H1 (cell line): Measurements from ENCODE around the gene H6PD.

Experiments used
- CEBPB ChIP-seq: IDR thresholded peaks from 2 replicates; pipeline ENCODE4 v1.6.1; 2012; ENCODE audit warnings: low read depth, low read length
- CTCF ChIP-seq, 3 experiments: IDR thresholded peaks; 1 replicate in 2 of 3; 2 replicates in 1 of 3; pipeline versions ENCODE4 v1.5.1 to v1.6.1; 2011; ENCODE audit warnings: low read length in 3 of 3, mild to moderate bottlenecking in 3 of 3, inconsistent platforms in 2 of 3, low read depth in 1 of 3, moderate library complexity in 1 of 3; ENCODE audit not compliant: insufficient read depth in 1 of 3; ENCODE audit errors: control extremely low read depth in 1 of 3
- EP300 ChIP-seq, 2 experiments: IDR thresholded peaks; 1 replicate in 1 of 2; 2 replicates in 1 of 2; pipeline ENCODE4 v1.6.1; 2011 to 2012; ENCODE audit warnings: low read depth in 2 of 2, low read length in 2 of 2, mild to moderate bottlenecking in 2 of 2, borderline replicate concordance in 1 of 2, inconsistent platforms in 1 of 2, moderate library complexity in 1 of 2
- MAX ChIP-seq: IDR thresholded peaks from 2 replicates; pipeline ENCODE4 v1.6.1; 2012; ENCODE audit warnings: inconsistent platforms
- POLR2A ChIP-seq, 2 experiments: IDR thresholded peaks; 1 replicate in 1 of 2; 2 replicates in 1 of 2; pipeline ENCODE4 v1.6.1; 2011; ENCODE audit warnings: low read depth in 2 of 2, low read length in 2 of 2, mild to moderate bottlenecking in 2 of 2; ENCODE audit errors: control extremely low read depth in 1 of 2
- POLR2AphosphoS5 ChIP-seq: IDR thresholded peaks from 2 replicates; pipeline ENCODE4 v1.6.1; 2011; ENCODE audit warnings: low read depth, low read length
- RBBP5 ChIP-seq: IDR thresholded peaks from 2 replicates; pipeline ENCODE4 v1.7.1; 2012; ENCODE audit warnings: low read depth, mild to moderate bottlenecking, inconsistent platforms, low read length, moderate library complexity, borderline replicate concordance
- SP4 ChIP-seq: IDR thresholded peaks from 2 replicates; pipeline ENCODE4 v1.6.1; 2012; ENCODE audit warnings: low read length, inconsistent platforms

GRCh38 chr1:9201401-9202239, 33.0 kb upstream of the H6PD start:
- no peak for TF ChIP-seq EP300 (IDR thresholded peaks at IDR 0.05; ENCODE audit: borderline replicate concordance in 1 of 2, low read depth in 2 of 2, low read length in 2 of 2)
- TF ChIP-seq CTCF (IDR thresholded peaks at IDR 0.05; ENCODE audit: control extremely low read depth in 1 of 3, insufficient read depth in 1 of 3, low read depth in 1 of 3, low read length in 3 of 3) = no peak
- 0 out of 2 replicates have a peak, but pooled peaks have one; percentile 20 for TF ChIP-seq RBBP5
- TF ChIP-seq SP4 = no peak
- peak; percentile 55; the same call in 1 of the 2 replicates for TF ChIP-seq MAX
- TF ChIP-seq CEBPB = no peak
- TF ChIP-seq POLR2AphosphoS5 = no peak
- TF ChIP-seq POLR2A (IDR thresholded peaks at IDR 0.05; ENCODE audit: control extremely low read depth in 1 of 2, low read depth in 2 of 2, low read length in 2 of 2) = no peak
